Myocyte (in vitro differentiated cells): ENCODE data around the gene XCL1. TPM values are rescaled to one million over a fixed set of nuclear protein-coding genes. Genes with fewer than 3 reads are reported as not detected.
"Not testable (repeated sequence)": the region's sequence is repeated elsewhere in the genome, so short reads cannot be mapped to it uniquely, and the experiment has no call there.

Source experiments
- DNase-seq: peaks from one replicate; pipeline ENCODE4 v3.0.0-alpha.2; 2012; ENCODE audit warnings: low read depth
- polyA plus RNA-seq: library from polyadenylated mRNA; unstranded; fragments of >200 nt; gene quantifications from one replicate; pipeline ENCODE4 v1.2.1, GENCODE V29; 2012; ENCODE audit warnings: missing spikeins
- total RNA-seq: library from RNA; depleted of rRNA; stranded (reverse); fragments of >200 nt; gene quantifications from 2 replicates; pipeline ENCODE4 v1.2.3, GENCODE V29; 2014

The XCL1 gene
- total RNA-seq, result not detected in 2 replicates
- not detected for polyA plus RNA-seq

GRCh38 chr1:168576245-168576688, at the start of gene XCL1:
Gene XCL1 (plus strand): TSS chr1:168576605. CDS start chr1:168576638, 33 bp downstream.
- DNase-seq, result not testable (repeated sequence)

- DNase-seq, result no peak
Observed at GRCh38 chr1:168529518-168529917, 46.9 kb upstream of the XCL1 start.

- no peak for DNase-seq
Observed at GRCh38 chr1:168531615-168532345, 44.6 kb upstream of the XCL1 start.

- DNase-seq, result no peak
Observed at GRCh38 chr1:168535536-168535935, 40.9 kb upstream of the XCL1 start.

GRCh38 chr1:168540798-168541197, 35.6 kb upstream of the XCL1 start:
- not testable (repeated sequence) for DNase-seq

GRCh38 chr1:168542978-168543377, 33.4 kb upstream of the XCL1 start:
- DNase-seq, result not testable (repeated sequence)

- not testable (repeated sequence) for DNase-seq
Observed at GRCh38 chr1:168543840-168544498, 32.4 kb upstream of the XCL1 start, which contains the start of gene XCL2. Gene XCL2 (minus strand): TSS chr1:168543997. CDS start chr1:168543964, 33 bp downstream.

- DNase-seq, result peak; percentile 48
Observed at GRCh38 chr1:168545678-168546552, 30.5 kb upstream of the XCL1 start.

GRCh38 chr1:168546553-168546895, 29.9 kb upstream of the XCL1 start:
- DNase-seq, result not testable (repeated sequence)

- no peak for DNase-seq
Observed at GRCh38 chr1:168550971-168551370, 25.4 kb upstream of the XCL1 start.

GRCh38 chr1:168551688-168552087, 24.7 kb upstream of the XCL1 start:
- DNase-seq, result no peak

GRCh38 chr1:168552961-168553360, 23.4 kb upstream of the XCL1 start:
- no peak for DNase-seq

- peak; percentile 38 for DNase-seq
Observed at GRCh38 chr1:168553680-168554553, 22.5 kb upstream of the XCL1 start.

- peak; percentile 64 for DNase-seq
Observed at GRCh38 chr1:168554603-168555483, 21.6 kb upstream of the XCL1 start.

- DNase-seq, result no peak
Observed at GRCh38 chr1:168555508-168556046, 20.8 kb upstream of the XCL1 start.

GRCh38 chr1:168556647-168557046, 19.8 kb upstream of the XCL1 start:
- no peak for DNase-seq

- no peak for DNase-seq
Observed at GRCh38 chr1:168560370-168560769, 16.0 kb upstream of the XCL1 start.

GRCh38 chr1:168561989-168562388, 14.4 kb upstream of the XCL1 start:
- no peak for DNase-seq

GRCh38 chr1:168565825-168566224, 10.6 kb upstream of the XCL1 start:
- DNase-seq, result no peak
